GM19099 (cell line): ENCODE results near the gene STEEP1.

Experiments
- POLR2A ChIP-seq: IDR thresholded peaks from 3 replicates; pipeline ENCODE4 v1.6.1; 2011; ENCODE audit warnings: low read depth; ENCODE audit not compliant: insufficient read length; ENCODE audit errors: extremely low read depth

STEEP1 gene

DNA sequence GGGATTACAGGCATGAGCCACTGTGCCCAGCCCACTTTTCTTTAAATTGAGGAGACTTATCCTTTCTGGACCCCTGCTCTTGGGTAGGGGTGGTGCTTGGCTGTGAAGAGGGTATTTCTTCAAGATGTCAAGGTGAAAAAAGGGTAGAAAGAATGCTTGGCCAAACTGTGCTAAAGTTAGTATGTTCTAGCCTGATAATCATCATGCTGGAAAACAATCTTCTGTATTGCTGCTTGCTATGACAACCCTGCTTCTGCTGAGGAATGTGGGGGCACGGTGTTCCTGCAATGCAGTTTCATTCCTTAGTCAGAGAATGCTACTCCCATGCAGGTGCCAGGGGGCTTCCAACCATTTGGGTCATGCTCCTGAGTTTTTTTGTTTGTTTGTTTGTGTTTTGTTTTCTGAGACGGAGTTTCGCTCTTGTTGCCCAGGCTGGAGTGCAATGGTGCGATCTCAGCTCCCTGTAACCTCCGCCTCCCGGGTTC, 5.2 kb upstream of the STEEP1 start:
- no peak for TF ChIP-seq POLR2A

DNA sequence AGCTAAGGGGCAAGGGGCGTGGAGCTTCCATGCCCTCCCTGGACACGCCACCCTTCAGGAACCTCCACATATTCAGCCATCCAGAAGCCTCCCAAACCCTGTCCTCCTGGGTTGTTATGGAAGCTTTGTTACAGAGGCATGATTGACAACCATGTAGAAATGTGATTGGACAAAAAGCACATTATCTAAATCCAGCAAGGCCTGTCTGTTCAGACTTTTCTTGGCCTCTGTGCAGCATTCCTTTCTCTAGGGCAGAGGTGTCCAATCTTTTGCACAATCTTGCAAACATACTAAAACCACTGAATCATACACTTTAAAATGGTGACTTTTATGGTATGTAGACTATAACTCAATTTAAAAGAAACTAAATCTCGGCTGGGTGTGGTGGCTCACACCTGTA, 12.7 kb downstream of the STEEP1 start:
- TF ChIP-seq POLR2A = no peak

DNA sequence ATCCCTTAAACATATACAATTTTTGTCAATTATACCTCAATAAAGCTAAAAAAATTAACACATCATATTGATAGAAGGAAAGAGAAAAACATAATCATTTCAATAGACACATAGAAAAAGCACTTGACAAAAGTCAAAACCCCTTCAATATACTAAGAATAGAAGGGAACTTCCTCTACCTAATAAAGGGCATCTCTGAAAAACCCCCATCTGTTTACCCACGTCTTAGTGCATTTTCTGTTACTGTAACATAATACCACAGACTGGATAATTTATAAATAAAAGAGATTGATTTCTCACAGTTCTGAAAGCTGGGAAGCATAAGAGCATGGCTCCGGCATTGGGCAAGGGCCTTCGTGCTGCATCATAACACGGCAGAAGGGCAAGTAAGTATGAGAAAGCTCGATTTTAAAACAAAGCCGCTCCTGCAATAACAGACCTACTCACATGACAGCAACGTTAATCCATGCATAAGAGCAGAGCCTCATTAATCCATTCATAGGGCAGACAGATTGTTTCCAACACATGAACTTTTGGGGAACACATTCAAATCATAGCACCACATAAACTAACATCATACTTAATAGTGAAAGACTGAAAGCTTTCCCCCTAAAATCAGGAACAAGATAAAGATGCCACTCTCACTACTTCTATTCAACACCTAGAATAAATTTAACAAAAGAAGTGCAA, 15.7 kb downstream of the STEEP1 start:
- no peak for TF ChIP-seq POLR2A

DNA sequence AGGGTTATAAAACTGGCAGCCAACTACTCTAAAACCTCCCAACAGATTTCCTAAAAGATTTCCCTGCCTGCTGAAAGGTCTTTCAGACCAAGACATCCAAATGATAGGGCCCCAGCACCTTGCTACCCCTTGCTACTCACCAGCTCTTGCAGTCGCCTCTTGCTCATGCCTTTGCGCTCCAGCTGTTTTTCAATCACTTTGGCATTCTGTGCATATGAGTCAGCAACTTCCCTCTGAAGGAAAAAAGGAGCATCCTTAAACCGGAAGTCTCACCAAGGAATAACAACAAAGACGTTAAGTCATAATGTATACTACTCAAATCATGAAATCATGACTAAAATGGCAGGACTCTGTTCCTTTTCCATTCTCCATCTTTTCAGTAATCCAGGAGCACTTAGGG, 24.0 kb downstream of the STEEP1 start:
- TF ChIP-seq POLR2A = no peak

DNA sequence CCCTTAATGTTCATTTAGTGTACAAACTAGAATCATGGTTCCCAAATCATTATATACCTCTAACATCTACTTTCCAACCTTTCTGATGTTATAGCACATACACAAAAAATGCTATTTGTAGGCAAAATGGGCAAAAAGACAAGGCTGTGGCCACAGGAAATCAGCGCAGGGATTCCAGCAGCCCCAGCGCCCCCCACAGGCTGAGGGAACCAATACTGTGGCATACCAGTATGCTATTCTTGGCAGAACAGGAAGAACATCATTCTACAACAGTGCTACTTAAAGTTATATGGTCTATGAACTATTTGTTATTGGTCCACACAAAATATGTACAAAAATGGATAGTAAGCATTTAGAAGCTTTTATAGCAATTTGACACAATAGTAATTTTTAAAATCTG, 25.3 kb downstream of the STEEP1 start:
- no peak for TF ChIP-seq POLR2A

DNA sequence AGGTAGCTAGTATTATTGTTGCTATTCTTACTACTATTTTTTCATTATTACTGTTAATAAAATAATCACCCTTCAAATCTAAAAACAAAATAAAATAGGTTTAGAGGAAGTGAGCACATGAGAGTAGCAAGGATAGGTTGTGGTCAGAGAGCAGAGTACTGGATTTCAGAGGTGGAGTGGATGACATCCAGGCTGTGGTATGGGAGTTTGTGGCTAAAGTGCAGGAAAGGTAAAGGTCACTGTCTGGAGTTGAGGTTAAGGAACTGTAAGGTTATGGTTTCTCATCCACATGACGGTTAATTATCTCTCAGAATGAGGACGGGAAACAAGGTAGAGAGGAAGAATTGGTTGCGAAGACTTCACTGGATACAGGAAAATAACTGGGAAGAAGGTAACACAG, 27.7 kb downstream of the STEEP1 start:
- TF ChIP-seq POLR2A = no peak

DNA sequence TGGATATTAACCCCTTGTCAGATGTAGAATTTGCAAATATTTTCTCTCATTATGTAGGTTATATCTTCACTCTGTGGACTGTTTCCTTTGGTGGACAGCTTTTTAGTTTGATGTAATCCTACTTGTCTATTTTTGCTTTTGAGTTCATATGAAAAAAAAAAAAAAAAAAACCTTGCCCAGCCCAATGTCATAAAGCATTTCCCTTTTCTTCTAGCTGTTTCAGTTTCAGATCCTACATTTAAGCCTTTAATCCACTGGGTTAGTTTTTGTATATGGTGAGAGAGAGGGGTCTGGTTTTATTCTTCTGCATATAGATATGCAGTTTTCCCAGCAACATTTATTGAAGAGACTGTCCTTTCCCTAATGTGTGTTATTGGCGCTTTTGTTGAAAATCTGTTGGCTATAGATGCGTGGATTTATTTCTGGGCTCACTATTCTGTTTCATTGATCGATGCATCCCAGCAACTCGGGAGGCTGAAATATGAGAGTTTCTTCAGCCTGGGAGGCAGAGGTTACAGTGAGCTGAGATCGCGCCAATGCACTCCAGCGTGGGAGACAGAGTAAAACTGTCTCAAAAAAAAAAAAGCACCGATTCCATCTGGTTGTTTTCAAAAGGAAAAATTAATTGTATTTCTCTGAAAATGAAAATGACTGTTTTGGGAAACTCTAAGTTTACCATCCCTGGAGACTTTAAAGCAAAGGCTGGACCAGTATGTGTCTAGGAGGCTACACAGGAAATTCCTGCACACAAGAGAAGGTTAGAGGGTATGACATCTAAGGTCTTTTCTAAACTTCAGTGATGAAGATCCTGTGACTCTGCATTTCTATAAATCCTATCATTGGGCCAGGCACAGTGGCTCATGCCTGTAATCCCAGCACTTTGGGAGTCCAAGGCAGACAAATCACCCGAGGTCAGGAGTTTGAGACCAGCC, 35.6 kb downstream of the STEEP1 start:
- no peak for TF ChIP-seq POLR2A

DNA sequence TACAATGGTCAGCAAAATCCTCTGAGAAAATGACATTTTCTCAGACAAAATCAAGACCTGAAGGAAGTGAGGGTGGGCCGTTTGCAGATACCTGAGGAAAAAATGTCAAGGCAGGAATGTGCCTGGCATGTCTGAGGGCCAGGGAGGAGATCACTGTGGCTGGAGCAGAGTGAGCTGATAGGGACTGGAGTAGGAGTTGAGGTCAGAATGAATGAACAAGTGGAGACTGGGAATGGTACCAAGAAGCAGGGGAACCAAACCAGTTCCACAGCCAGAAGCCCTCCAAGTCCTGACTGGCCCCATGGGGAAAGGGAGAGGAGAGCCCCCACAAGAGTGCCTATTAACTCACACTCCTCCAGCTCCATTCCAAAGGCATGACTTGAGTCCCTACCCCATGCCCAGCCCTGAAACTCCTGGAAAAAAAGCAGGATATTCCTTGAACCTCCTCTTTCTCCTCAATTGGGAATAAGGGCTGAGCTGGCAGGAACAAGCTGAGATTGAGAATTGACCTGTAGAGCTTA, 41.5 kb downstream of the STEEP1 start:
- no peak for TF ChIP-seq POLR2A

DNA sequence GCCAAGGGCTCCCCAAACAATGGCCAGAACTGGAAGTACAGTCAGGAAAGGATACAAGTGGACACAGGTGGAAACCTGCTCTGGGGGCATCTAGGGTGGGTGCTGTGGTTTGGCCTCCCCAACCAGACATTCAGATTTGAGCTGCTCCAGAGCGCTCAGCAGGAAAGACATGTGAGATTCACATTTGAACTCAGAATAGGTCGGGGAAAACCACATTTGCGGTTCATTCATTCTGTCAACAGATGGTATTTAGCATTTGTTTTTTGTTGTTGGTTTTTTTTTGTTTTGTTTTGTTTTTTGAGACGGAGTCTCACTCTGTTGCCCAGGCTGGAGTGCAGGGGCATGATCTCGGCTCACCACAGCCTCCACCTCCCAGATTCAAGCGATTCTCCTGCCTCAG, 44.0 kb downstream of the STEEP1 start:
- TF ChIP-seq POLR2A = no peak

DNA sequence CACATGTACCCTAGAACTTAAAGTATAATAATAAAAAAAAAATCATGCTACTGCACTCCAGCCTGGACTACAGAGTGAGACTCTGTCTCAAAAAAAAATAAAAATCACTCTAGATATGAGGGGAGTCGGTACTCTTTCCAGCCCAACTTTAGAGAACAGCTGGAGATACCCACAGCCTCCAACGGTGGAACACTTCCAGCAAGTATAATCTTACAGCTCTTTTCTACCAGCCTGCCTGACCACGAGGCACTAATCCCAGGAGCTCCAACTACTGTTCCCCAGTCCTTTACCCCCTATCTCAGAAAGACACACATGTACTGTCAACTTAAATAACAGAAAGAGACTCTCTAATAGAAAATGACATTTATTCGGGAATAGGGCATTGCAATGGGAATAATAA, 46.8 kb downstream of the STEEP1 start:
- no peak for TF ChIP-seq POLR2A

DNA sequence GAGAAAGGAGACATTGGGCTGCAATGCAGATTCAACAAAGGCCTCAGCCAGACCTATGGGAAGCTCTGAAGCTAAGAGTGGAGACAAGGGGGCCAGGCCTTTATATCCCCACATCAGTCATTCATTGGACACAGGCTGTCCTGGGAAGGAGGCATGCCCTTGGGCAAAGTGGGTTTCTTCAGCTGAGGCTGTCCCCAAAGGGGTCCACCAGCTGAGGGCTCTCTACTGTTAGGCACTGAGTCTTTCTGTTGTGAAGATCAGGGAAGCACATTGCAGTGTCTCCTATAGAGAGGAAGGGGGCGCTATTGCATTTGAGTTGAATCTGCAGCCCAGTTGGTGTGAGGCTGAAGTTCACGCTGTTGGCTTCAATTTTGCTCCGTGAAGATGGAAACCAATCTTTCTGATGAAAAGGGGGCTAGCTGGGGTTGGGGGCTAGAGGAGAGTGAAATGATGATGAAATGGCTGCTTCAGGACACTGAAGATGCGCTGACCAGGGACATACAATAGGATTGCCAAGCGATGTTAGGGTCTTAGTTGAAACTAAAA, 49.0 kb downstream of the STEEP1 start:
- TF ChIP-seq POLR2A = no peak

DNA sequence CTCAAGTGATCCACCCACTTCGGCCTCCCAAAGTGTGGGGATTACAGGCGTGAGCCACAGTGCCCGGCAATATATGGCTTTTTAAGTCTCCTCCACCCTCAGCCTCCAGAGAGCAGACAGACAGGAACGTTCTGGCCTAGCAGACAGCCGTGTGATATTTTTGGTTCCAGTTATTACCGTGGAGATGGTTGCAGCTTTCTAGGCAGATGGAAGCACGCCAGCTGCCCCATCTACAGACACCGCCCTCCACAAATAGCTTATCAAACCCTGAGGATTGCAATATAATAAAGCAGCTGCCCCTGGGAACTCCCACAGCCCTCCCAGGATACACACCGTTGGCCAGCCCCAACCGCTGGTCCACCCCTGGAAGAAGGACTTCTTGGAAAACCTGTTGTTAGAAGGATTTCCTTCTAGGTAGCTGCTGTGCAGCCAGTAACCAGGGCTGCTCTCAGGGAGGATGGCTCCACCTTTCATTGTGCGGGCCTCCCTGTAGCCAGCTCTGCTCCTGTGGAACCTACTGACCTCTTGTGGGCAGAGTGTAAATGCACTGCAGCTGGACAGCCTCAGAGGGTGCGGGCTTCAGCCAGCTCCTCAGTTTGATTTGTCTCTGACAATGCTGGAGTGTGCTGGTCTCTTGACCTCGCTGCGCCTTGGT, 52.9 kb downstream of the STEEP1 start:
- TF ChIP-seq POLR2A = no peak

DNA sequence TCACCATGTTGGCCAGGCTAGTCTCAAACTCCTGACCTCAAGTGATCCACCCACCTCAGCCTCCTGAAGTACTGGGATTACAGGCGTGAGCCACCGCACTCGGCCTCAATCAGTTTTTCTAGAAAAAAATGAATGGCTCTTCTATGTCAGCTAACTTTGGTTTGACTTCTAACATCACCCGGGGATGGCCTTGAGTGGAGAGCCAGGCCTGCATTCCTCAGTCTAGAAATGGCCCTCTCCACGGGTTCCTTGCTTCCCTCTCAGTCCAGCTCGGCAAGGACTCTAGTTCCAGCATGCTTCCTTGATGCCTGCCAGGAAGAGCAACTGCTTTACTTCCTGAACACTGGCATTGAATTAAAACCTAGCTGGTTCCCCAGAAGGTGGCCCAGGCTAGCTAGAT, 58.0 kb downstream of the STEEP1 start:
- TF ChIP-seq POLR2A = no peak

DNA sequence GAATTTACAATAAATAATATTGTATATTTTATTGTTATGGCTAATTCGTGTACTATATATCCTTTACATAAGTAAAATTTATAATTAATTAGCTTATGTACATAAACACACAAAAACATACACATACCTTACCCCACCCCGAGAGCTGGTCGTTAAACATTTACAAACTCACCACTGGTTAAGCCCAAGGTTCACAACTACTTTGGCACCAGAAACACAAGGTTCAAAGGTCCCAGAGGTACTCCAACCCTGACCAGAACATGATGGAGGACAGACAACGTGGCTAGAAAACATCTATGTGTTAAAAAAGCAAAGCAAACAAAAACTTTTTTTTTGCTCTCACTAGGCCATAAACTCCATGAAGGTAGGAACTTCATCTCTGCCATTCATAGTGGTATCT, 59.3 kb downstream of the STEEP1 start:
- TF ChIP-seq POLR2A = no peak

DNA sequence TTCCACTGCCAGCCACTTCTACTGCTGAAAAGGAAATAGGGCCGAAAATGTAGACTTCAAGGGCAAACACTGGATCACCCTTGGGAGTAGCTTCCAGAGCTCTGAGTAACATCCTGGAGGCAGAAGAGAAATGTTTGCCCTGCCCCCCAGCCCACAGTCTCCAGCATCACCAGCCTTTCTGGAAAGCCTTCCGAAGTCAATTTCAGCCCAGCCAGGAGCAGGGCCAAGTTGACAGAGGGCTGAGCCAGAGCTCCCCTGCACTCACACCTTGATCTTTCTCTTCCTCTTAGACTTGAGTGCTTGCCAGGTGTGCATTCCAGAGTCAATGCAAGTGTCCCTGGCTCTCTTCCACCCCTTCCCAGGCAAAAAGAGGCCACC, 61.7 kb downstream of the STEEP1 start:
- no peak for TF ChIP-seq POLR2A

DNA sequence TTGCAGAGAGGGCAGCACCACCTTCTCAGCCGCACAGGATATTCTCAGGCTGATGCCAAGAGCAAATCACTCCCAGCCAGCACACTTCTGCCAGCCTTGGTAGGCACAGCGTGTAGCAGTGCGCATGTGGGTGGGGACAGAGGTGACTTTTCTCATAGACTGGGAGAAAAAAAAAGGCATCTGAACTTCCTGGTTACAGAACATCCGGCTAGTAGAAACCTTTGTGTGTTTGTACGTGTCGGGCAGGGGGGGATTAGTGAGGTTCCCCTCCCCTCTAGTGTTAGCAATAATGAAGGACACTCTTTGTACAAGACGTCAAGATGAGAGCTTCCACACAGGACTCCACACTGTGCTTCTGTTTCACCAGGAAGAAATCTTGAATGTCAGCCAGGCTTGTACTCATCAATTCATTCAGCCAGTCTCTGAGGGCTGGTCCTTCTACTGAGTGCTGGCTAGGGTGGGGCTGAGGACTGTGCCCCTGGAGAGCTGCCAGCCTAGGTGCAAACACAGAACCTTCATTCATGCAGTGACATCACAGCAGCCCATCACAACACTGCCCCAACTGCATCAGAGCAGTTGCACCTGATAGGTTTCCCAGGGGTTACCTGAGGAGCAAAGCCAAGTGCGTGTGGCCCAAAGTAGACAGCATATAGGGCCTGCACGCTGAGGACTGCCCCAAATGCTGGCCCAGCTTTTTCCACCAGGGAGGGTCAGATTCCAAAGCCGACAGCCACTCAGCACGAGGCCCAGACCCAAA, 62.3 kb downstream of the STEEP1 start:
- TF ChIP-seq POLR2A = no peak
